Astrocyte (in vitro differentiated cells and primary cell): Measurements from ENCODE around the gene GABRB1. TPM values are rescaled to one million over a fixed set of nuclear protein-coding genes. Genes with fewer than 3 reads are reported as not detected.

Experiments
- DNase-seq: peaks from one replicate; pipeline ENCODE4 v3.0.0-alpha.2; 2010; ENCODE audit warnings: low read depth
- FAIRE-seq: peaks from 2 replicates; lab custom pipeline; 2011; peaks lifted over from hg19 to GRCh38; lab: Jason Lieb, UNC
- H2AFZ ChIP-seq: 2 replicates; pipeline ENCODE4 v1.6.0; 2012; ENCODE audit warnings: low read depth, low read length, inconsistent platforms
- H3K27ac ChIP-seq: 2 replicates; pipeline ENCODE4 v1.5.1; 2011; ENCODE audit warnings: low read depth, low read length, inconsistent platforms
- H3K27me3 ChIP-seq: 2 replicates; pipeline ENCODE4 v1.6.0; 2011; ENCODE audit warnings: low read length, inconsistent platforms; ENCODE audit not compliant: insufficient read depth
- H3K36me3 ChIP-seq: 2 replicates; pipeline ENCODE4 v1.5.1; 2011; ENCODE audit warnings: low read length, inconsistent platforms; ENCODE audit not compliant: insufficient read depth
- H3K4me1 ChIP-seq: 2 replicates; pipeline ENCODE4 v1.5.1; 2011; ENCODE audit warnings: low read length, inconsistent platforms; ENCODE audit not compliant: insufficient read depth
- H3K4me2 ChIP-seq: 2 replicates; pipeline ENCODE4 v1.6.0; 2012; ENCODE audit warnings: low read length, inconsistent platforms
- H3K4me3 ChIP-seq: 2 replicates; pipeline ENCODE4 v1.5.1; 2011; ENCODE audit warnings: low read depth, mild to moderate bottlenecking, low read length, inconsistent platforms; ENCODE audit not compliant: insufficient read depth
- H3K79me2 ChIP-seq: 2 replicates; pipeline ENCODE4 v1.6.0; 2012; ENCODE audit warnings: mild to moderate bottlenecking, low read length, inconsistent platforms; ENCODE audit not compliant: insufficient read depth
- H3K9ac ChIP-seq: 2 replicates; pipeline ENCODE4 v1.6.0; 2012; ENCODE audit warnings: mild to moderate bottlenecking, low read length, inconsistent platforms
- H3K9me3 ChIP-seq: 2 replicates; pipeline ENCODE4 v1.5.1; 2012; ENCODE audit warnings: low read depth, mild to moderate bottlenecking, low read length, inconsistent platforms; ENCODE audit not compliant: insufficient read depth
- H4K20me1 ChIP-seq: 2 replicates; pipeline ENCODE4 v1.6.0; 2012; ENCODE audit warnings: low read length, inconsistent platforms; ENCODE audit not compliant: insufficient read depth
- H3K27ac Mint-ChIP-seq: one replicate; pipeline ENCODE4 v1.8.0; 2021; ENCODE audit warnings: mild to moderate bottlenecking, mixed read lengths; ENCODE audit not compliant: unreplicated experiment
- H3K27me3 Mint-ChIP-seq: one replicate; pipeline ENCODE4 v1.8.0; 2021; ENCODE audit warnings: low read depth, mixed read lengths; ENCODE audit not compliant: unreplicated experiment
- H3K36me3 Mint-ChIP-seq: one replicate; pipeline ENCODE4 v1.8.0; 2021; ENCODE audit warnings: low read depth, mixed read lengths; ENCODE audit not compliant: unreplicated experiment
- H3K4me1 Mint-ChIP-seq: one replicate; pipeline ENCODE4 v1.8.0; 2021; ENCODE audit warnings: low read depth, mixed read lengths; ENCODE audit not compliant: unreplicated experiment
- H3K4me3 Mint-ChIP-seq: one replicate; pipeline ENCODE4 v1.8.0; 2021; ENCODE audit warnings: mild to moderate bottlenecking, moderate library complexity, mixed read lengths; ENCODE audit not compliant: unreplicated experiment
- H3K9me3 Mint-ChIP-seq: one replicate; pipeline ENCODE4 v1.8.0; 2021; ENCODE audit warnings: mild to moderate bottlenecking, mixed read lengths; ENCODE audit not compliant: unreplicated experiment
- CTCF ChIP-seq: IDR thresholded peaks from 2 replicates; pipeline ENCODE4 v1.5.1; 2011; ENCODE audit warnings: low read depth, mild to moderate bottlenecking, inconsistent platforms, low read length, moderate library complexity; ENCODE audit not compliant: insufficient read depth
- EZH2 ChIP-seq: IDR thresholded peaks from 2 replicates; pipeline ENCODE4 v1.6.1; 2012; ENCODE audit warnings: mild to moderate bottlenecking, low read length, inconsistent platforms; ENCODE audit not compliant: insufficient read depth
- total RNA-seq: library from RNA; stranded (reverse); gene quantifications from 2 replicates; pipeline ENCODE4 v1.2.1, GENCODE V29; 2021

Gene GABRB1
- total RNA-seq, 1 donor from 2014 or later = not detected

- H3K4me2 ChIP-seq = peak overlapping the region; percentile 49
- H3K9ac ChIP-seq = peak overlapping the region; percentile 40
- H3K4me1 Mint-ChIP-seq = peaks cover 8% of the 10 kb centered on the region
- no peaks in the 10 kb centered on the region for H3K27me3 ChIP-seq
- H2AFZ ChIP-seq = no peak overlapping the region
- no peaks in the 10 kb centered on the region for H3K27me3 Mint-ChIP-seq
- H3K36me3 Mint-ChIP-seq = no peaks in the 10 kb centered on the region
- H3K79me2 ChIP-seq = no peaks in the 10 kb centered on the region
- no peak overlapping the region for H3K4me3 Mint-ChIP-seq
- H3K4me3 ChIP-seq = no peak overlapping the region
- peak overlapping the region; percentile 72 for H3K27ac ChIP-seq
- DNase-seq (peak; percentile 95), FAIRE-seq (peak; percentile 34)
- TF ChIP-seq CTCF = no peak
- no peak for TF ChIP-seq EZH2
- H3K9me3 ChIP-seq = no peaks in the 10 kb centered on the region
- H3K27ac Mint-ChIP-seq = no peak overlapping the region
- no peaks in the 10 kb centered on the region for H4K20me1 ChIP-seq
- H3K36me3 ChIP-seq = no peaks in the 10 kb centered on the region
- no peaks in the 10 kb centered on the region for H3K9me3 Mint-ChIP-seq
- peaks cover 13% of the 10 kb centered on the region for H3K4me1 ChIP-seq
Observed at GRCh38 chr4:47221721-47222120, 190.4 kb downstream of the GABRB1 start.

- Histone ChIP-seq H3K9me3 (no peaks in the 10 kb centered on the region), H3K4me1 (peaks cover 13% of the 10 kb centered on the region), H3K27me3 (no peaks in the 10 kb centered on the region), H3K79me2 (no peaks in the 10 kb centered on the region), H3K4me2 (peak overlapping the region; percentile 49), H2AFZ (no peak overlapping the region), H3K36me3 (no peaks in the 10 kb centered on the region), H4K20me1 (no peaks in the 10 kb centered on the region), H3K9ac (peak overlapping the region; percentile 40), H3K4me3 (no peak overlapping the region), H3K27ac (peak overlapping the region; percentile 72)
- H3K4me1 Mint-ChIP-seq = peaks cover 8% of the 10 kb centered on the region
- H3K27me3 Mint-ChIP-seq = no peaks in the 10 kb centered on the region
- no peak overlapping the region for H3K4me3 Mint-ChIP-seq
- peak; percentile 17 for DNase-seq
- H3K36me3 Mint-ChIP-seq = no peaks in the 10 kb centered on the region
- H3K27ac Mint-ChIP-seq = peak overlapping the region; percentile 19
- no peak for FAIRE-seq
- TF ChIP-seq EZH2 (no peak), CTCF (no peak)
- no peaks in the 10 kb centered on the region for H3K9me3 Mint-ChIP-seq
Observed at GRCh38 chr4:47222276-47222675, 190.9 kb downstream of the GABRB1 start.

- H3K27ac Mint-ChIP-seq = no peak overlapping the region
- no peak overlapping the region for H3K4me3 Mint-ChIP-seq
- no peaks in the 10 kb centered on the region for H3K9me3 Mint-ChIP-seq
Observed at GRCh38 chr4:47224361-47224760, 193.0 kb downstream of the GABRB1 start.

More at GRCh38 chr4:47224361-47224760, 193.0 kb downstream of the GABRB1 start:
- H3K4me1 Mint-ChIP-seq = peaks cover 8% of the 10 kb centered on the region
- Histone ChIP-seq H3K4me2 (no peak overlapping the region), H3K9ac (no peak overlapping the region), H3K9me3 (no peaks in the 10 kb centered on the region), H4K20me1 (no peaks in the 10 kb centered on the region), H3K4me3 (no peak overlapping the region), H2AFZ (no peak overlapping the region), H3K36me3 (no peaks in the 10 kb centered on the region), H3K79me2 (no peaks in the 10 kb centered on the region), H3K27me3 (no peaks in the 10 kb centered on the region), H3K27ac (no peak overlapping the region), H3K4me1 (peaks cover 13% of the 10 kb centered on the region)
- H3K36me3 Mint-ChIP-seq = no peaks in the 10 kb centered on the region
- TF ChIP-seq CTCF (no peak), EZH2 (no peak)
- DNase-seq = no peak
- no peak for FAIRE-seq
- H3K27me3 Mint-ChIP-seq = no peaks in the 10 kb centered on the region
